Upper lobe of left lung (tissue), 4 donors: ENCODE measurements around the gene STON1.

Experiments
- CTCF ChIP-seq, 6 experiments: fragments of 450-650 bp in 4 of 6; fragments of 200-600 bp in 2 of 6; sonication (generic) in 2 of 6; IDR thresholded peaks; one replicate each; pipeline ENCODE4 v1.5.1; 2016 to 2019; ENCODE audit warnings: antibody characterized with exemption in 6 of 6
- EP300 ChIP-seq, 4 donors: sonication (generic); formaldehyde crosslinking; IDR thresholded peaks; one replicate each; pipeline ENCODE4 v1.5.1; 2017; ENCODE audit warnings: antibody characterized with exemption in 4 of 4, control low read depth in 2 of 4

- TF ChIP-seq EP300 (IDR thresholded peaks at IDR 0.05) (no peak), CTCF (IDR thresholded peaks at IDR 0.05) (no peak)
These were observed 2.2 kb downstream of the STON1 start for GRCh38 chr2:48532174-48532573.
